NB4 (cell line): ENCODE measurements around the gene MEGF10.

ENCODE experiments used
- DNase-seq: peaks from one replicate; pipeline ENCODE4 v3.0.0; 2010; ENCODE audit warnings: low read depth
- H3K4me3 ChIP-seq: one replicate; pipeline ENCODE4 v1.5.1; 2011; ENCODE audit warnings: mild to moderate bottlenecking, low read depth, low read length, moderate library complexity
- MYC ChIP-seq: IDR thresholded peaks from 2 replicates; pipeline ENCODE4 v1.6.1; 2011; ENCODE audit warnings: low read depth, low read length
- POLR2A ChIP-seq: IDR thresholded peaks from 2 replicates; pipeline ENCODE4 v1.6.1; 2011; ENCODE audit warnings: mild to moderate bottlenecking; ENCODE audit not compliant: insufficient read length; ENCODE audit errors: extremely low read depth
- TF ChIP-seq, protein P1 (sequence below): IDR thresholded peaks from one replicate; pipeline ENCODE4 v1.5.1; 2012; ENCODE audit warnings: low read depth, low read length
- TF ChIP-seq, protein P2 (sequence below): IDR thresholded peaks from 2 replicates; pipeline ENCODE4 v1.6.1; 2011; ENCODE audit warnings: low read depth, low read length

The MEGF10 gene

GRCh38 chr5:127441799-127442484 is 151.3 kb downstream of the MEGF10 start:
- H3K4me3 ChIP-seq, result no peak overlapping the region
- TF ChIP-seq, protein P1, sequence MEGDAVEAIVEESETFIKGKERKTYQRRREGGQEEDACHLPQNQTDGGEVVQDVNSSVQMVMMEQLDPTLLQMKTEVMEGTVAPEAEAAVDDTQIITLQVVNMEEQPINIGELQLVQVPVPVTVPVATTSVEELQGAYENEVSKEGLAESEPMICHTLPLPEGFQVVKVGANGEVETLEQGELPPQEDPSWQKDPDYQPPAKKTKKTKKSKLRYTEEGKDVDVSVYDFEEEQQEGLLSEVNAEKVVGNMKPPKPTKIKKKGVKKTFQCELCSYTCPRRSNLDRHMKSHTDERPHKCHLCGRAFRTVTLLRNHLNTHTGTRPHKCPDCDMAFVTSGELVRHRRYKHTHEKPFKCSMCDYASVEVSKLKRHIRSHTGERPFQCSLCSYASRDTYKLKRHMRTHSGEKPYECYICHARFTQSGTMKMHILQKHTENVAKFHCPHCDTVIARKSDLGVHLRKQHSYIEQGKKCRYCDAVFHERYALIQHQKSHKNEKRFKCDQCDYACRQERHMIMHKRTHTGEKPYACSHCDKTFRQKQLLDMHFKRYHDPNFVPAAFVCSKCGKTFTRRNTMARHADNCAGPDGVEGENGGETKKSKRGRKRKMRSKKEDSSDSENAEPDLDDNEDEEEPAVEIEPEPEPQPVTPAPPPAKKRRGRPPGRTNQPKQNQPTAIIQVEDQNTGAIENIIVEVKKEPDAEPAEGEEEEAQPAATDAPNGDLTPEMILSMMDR, result no peak
- TF ChIP-seq, protein P2, sequence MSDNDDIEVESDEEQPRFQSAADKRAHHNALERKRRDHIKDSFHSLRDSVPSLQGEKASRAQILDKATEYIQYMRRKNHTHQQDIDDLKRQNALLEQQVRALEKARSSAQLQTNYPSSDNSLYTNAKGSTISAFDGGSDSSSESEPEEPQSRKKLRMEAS, result no peak
- TF ChIP-seq MYC (no peak), POLR2A (no peak)
- DNase-seq, result peak; percentile 21

- TF ChIP-seq, protein P1, result no peak
- TF ChIP-seq POLR2A, result no peak
- TF ChIP-seq, protein P2, result no peak
- DNase-seq, result no peak
- no peak overlapping the region for H3K4me3 ChIP-seq
Measured at GRCh38 chr5:127444171-127444570, 153.6 kb downstream of the MEGF10 start.

DNA sequence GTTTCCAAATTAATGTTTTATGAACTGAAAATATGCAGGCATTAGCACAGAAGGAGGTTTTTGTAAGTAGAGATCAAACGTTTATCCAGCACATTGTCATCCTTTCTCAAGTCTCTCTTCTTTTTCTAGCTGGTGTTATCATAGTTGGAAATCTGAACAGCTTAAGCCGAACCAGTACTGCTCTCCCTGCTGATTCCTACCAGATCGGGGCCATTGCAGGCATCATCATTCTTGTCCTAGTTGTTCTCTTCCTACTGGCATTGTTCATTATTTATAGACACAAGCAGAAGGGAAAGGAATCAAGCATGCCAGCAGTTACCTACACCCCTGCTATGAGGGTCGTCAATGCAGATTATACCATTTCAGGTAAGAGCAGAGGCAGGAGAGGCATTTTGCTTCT is 154.7 kb downstream of the MEGF10 start:
- H3K4me3 ChIP-seq, result no peak overlapping the region
- TF ChIP-seq, protein P1, result no peak
- TF ChIP-seq POLR2A (no peak), MYC (no peak)
- TF ChIP-seq, protein P2, result no peak
- no peak for DNase-seq

DNA sequence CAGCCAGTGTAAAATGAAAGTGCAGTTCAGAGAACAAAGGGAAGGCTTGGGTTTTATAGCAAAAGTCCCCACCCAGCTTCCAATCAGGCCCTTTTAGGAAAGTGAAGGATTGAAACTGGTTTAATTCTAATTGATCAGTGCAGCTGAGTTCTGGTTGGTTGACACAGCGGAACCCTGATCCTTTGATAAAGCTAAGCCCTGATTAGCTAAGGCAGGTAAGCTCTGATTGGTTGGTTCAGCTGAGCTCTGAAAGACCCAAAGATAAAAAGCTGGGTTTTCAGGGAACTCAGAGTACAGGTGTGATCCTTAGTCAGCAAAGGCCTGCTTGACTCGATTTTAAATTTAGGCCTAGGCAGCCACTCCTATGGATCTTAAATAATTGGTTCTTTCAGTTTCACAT is 156.0 kb downstream of the MEGF10 start:
- DNase-seq, result no peak
- H3K4me3 ChIP-seq, result no peak overlapping the region
- TF ChIP-seq POLR2A (no peak), MYC (no peak)
- TF ChIP-seq, protein P1, result no peak
- TF ChIP-seq, protein P2, result no peak

- TF ChIP-seq POLR2A, result no peak
- TF ChIP-seq, protein P1, result no peak
- TF ChIP-seq, protein P2, result no peak
- TF ChIP-seq MYC, result no peak
- DNase-seq, result no peak
Measured at GRCh38 chr5:127447827-127448226, 157.2 kb downstream of the MEGF10 start.

More at GRCh38 chr5:127447827-127448226, 157.2 kb downstream of the MEGF10 start:
- H3K4me3 ChIP-seq, result no peak overlapping the region
